ENCODE data around the gene NEK10.

DNA sequence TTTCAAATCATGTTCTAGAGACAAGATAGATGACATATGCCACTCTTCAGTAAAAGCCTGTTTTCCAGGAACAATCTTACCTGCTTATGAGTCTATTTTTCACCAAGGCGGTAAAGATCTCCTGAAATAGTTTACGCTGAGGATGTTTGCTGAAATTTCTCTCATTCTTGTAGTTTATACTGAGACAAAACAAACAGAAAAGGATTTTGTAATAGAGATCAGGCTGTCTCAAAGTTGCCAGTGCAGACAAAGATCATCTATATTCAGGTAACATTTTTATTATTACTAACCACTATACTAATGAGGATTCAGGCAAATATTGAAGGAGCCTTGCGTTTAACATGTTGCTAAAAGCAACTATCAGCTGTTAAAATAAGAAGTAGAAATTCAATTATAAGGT, 25.0 kb downstream of the NEK10 start:
- TF ChIP-seq POLR2AphosphoS5 (IDR thresholded peaks at IDR 0.05; ENCODE audit: insufficient read depth, low read depth, low read length), result no peak
- TF ChIP-seq, protein P1, sequence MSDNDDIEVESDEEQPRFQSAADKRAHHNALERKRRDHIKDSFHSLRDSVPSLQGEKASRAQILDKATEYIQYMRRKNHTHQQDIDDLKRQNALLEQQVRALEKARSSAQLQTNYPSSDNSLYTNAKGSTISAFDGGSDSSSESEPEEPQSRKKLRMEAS (IDR thresholded peaks at IDR 0.05; ENCODE audit: insufficient read depth, insufficient read length), result no peak
